GM23338 (cell line): ENCODE results near the gene ODF4. TPM values are rescaled to one million over a fixed set of nuclear protein-coding genes. Genes with fewer than 3 reads are reported as not detected.

ENCODE experiments used
- ATAC-seq: fragments of 200-7000 bp; cut with Tn5 transposase; 3 replicates; pipeline ENCODE4 v1.9.1; 2020
- DNase-seq: peaks from one replicate; pipeline ENCODE4 v3.0.0-alpha.2; 2015; ENCODE audit warnings: low spot score
- H2AFZ ChIP-seq: fragments of 200-600 bp; sonication (generic); 2 replicates; pipeline ENCODE4 v1.8.0; 2016; ENCODE audit warnings: antibody characterized with exemption, mild to moderate bottlenecking, moderate library complexity
- H3F3A ChIP-seq: fragments of 200-600 bp; sonication (generic); replicated peaks from 2 replicates; pipeline ENCODE4 v1.8.0; 2017; ENCODE audit warnings: antibody characterized with exemption, mixed run types, low read depth
- H3K27ac ChIP-seq: fragments of 200-600 bp; sonication (generic); 2 replicates; pipeline ENCODE4 v1.6.1; 2016; ENCODE audit warnings: low read depth
- H3K27me3 ChIP-seq: fragments of 200-600 bp; sonication (generic); 2 replicates; pipeline ENCODE4 v1.8.0; 2016; ENCODE audit warnings: mild to moderate bottlenecking, mixed run types, moderate library complexity; ENCODE audit not compliant: insufficient read depth
- H3K36me3 ChIP-seq: fragments of 200-600 bp; sonication (generic); 2 replicates; pipeline ENCODE4 v1.8.0; 2016; ENCODE audit warnings: mild to moderate bottlenecking; ENCODE audit not compliant: insufficient read depth
- H3K4me1 ChIP-seq: fragments of 200-600 bp; sonication (generic); 2 replicates; pipeline ENCODE4 v1.8.0; 2016; ENCODE audit warnings: mild to moderate bottlenecking, moderate library complexity; ENCODE audit not compliant: insufficient read depth
- H3K4me2 ChIP-seq: fragments of 200-600 bp; sonication (generic); 2 replicates; pipeline ENCODE4 v1.7.1; 2017; ENCODE audit warnings: mixed run types
- H3K4me3 ChIP-seq: fragments of 200-600 bp; sonication (generic); 2 replicates; pipeline ENCODE4 v1.6.1; 2016; ENCODE audit warnings: mixed run types
- H3K79me2 ChIP-seq: fragments of 200-600 bp; sonication (generic); replicated peaks from 2 replicates; pipeline ENCODE4 v1.8.0; 2017; ENCODE audit warnings: mild to moderate bottlenecking; ENCODE audit not compliant: insufficient read depth
- H3K9me2 ChIP-seq: fragments of 200-600 bp; sonication (generic); 2 replicates; pipeline ENCODE4 v1.8.0; 2017; ENCODE audit not compliant: insufficient read depth
- H4K20me1 ChIP-seq: fragments of 200-600 bp; sonication (generic); replicated peaks from 2 replicates; pipeline ENCODE4 v1.8.0; 2017; ENCODE audit warnings: mild to moderate bottlenecking; ENCODE audit not compliant: insufficient read depth
- H3K27ac Mint-ChIP-seq: 2 replicates; pipeline ENCODE4 v1.8.0; 2020; ENCODE audit warnings: inconsistent platforms, mild to moderate bottlenecking, moderate library complexity, mixed read lengths
- H3K27me3 Mint-ChIP-seq: 3 replicates; pipeline ENCODE4 v1.8.0; 2022; ENCODE audit warnings: low read depth, mild to moderate bottlenecking, moderate library complexity, mixed read lengths, inconsistent platforms; ENCODE audit not compliant: insufficient read depth, poor library complexity
- H3K36me3 Mint-ChIP-seq: 3 replicates; pipeline ENCODE4 v1.8.0; 2021; ENCODE audit warnings: low read depth, mild to moderate bottlenecking, inconsistent platforms, moderate library complexity, mixed read lengths
- H3K4me1 Mint-ChIP-seq: 3 replicates; pipeline ENCODE4 v1.8.0; 2020; ENCODE audit warnings: mild to moderate bottlenecking, inconsistent platforms, mixed read lengths
- H3K4me3 Mint-ChIP-seq: 3 replicates; pipeline ENCODE4 v1.8.0; 2021; ENCODE audit warnings: moderate library complexity, mild to moderate bottlenecking, inconsistent platforms, mixed read lengths
- H3K9me3 Mint-ChIP-seq: 3 replicates; pipeline ENCODE4 v1.8.0; 2020; ENCODE audit warnings: moderate library complexity, mild to moderate bottlenecking, inconsistent platforms, mixed read lengths
- EZH2 ChIP-seq: fragments of 200-600 bp; sonication (generic); IDR thresholded peaks from one replicate; pipeline ENCODE4 v1.8.0; 2017; ENCODE audit warnings: antibody characterized with exemption, mild to moderate bottlenecking, low read depth; ENCODE audit not compliant: unreplicated experiment
- EZH2phosphoT487 ChIP-seq: fragments of 200-600 bp; sonication (generic); IDR thresholded peaks from one replicate; pipeline ENCODE4 v1.8.1; 2018; ENCODE audit warnings: antibody characterized with exemption; ENCODE audit not compliant: unreplicated experiment
- JUNB ChIP-seq: IDR thresholded peaks from one replicate; pipeline ENCODE4 v1.6.1; 2016; ENCODE audit warnings: antibody characterized with exemption; ENCODE audit not compliant: unreplicated experiment
- NANOG ChIP-seq: IDR thresholded peaks from 2 replicates; pipeline ENCODE4 v1.6.1; 2016; ENCODE audit warnings: antibody characterized with exemption, borderline replicate concordance
- POLR2AphosphoS5 ChIP-seq: IDR thresholded peaks from 2 replicates; pipeline ENCODE4 v1.6.1; 2016; ENCODE audit warnings: antibody characterized with exemption, low read depth
- STAT1 ChIP-seq: IDR thresholded peaks from one replicate; pipeline ENCODE4 v1.6.1; 2016; ENCODE audit warnings: antibody characterized with exemption; ENCODE audit not compliant: unreplicated experiment
- ZNF114 ChIP-seq: fragments of 250-450 bp; sonication (Bioruptor Pico); IDR thresholded peaks from 2 replicates; pipeline ENCODE4 v1.5.0; 2020; ENCODE audit warnings: mild to moderate bottlenecking, moderate library complexity
- ZNF462 ChIP-seq: fragments of 250-450 bp; sonication (Bioruptor Pico); IDR thresholded peaks from 2 replicates; pipeline ENCODE4 v1.5.0; 2020; ENCODE audit warnings: mild to moderate bottlenecking, moderate library complexity
- polyA plus RNA-seq: library from polyadenylated mRNA; unstranded; fragments of >200 nt; fragmentation: Nextera tagmentation; extraction: Ambion mirVana; gene quantifications from 2 replicates; pipeline ENCODE4 v1.2.1, GENCODE V29; 2016
- total RNA-seq: library from RNA; depleted of rRNA; stranded (reverse); fragments of >200 nt; shearing (Covaris generic); gene quantifications from 2 replicates; pipeline ENCODE4 v1.2.3, GENCODE V29; 2014
- TF ChIP-seq, protein P1 (sequence below), 2 experiments: fragments of 200-600 bp in 1 of 2; sonication (generic) in 1 of 2; conservative IDR thresholded peaks; 2 replicates each; pipeline versions ENCODE4 v1.5.1 to v1.6.1; 2016 to 2017; ENCODE audit warnings: antibody characterized with exemption in 2 of 2, low read depth in 2 of 2, mild to moderate bottlenecking in 2 of 2, moderate library complexity in 1 of 2
- TF ChIP-seq, protein P2 (sequence below): IDR thresholded peaks from one replicate; pipeline ENCODE4 v1.6.1; 2018; ENCODE audit warnings: antibody characterized with exemption; ENCODE audit not compliant: unreplicated experiment
- TF ChIP-seq, protein P3 (sequence below): IDR thresholded peaks from 2 replicates; pipeline ENCODE4 v1.6.1; 2016; ENCODE audit warnings: antibody characterized with exemption

Gene ODF4
- total and polyA plus RNA-seq, 2 experiments from 2014 or later: not detected

- TF ChIP-seq, protein P1, sequence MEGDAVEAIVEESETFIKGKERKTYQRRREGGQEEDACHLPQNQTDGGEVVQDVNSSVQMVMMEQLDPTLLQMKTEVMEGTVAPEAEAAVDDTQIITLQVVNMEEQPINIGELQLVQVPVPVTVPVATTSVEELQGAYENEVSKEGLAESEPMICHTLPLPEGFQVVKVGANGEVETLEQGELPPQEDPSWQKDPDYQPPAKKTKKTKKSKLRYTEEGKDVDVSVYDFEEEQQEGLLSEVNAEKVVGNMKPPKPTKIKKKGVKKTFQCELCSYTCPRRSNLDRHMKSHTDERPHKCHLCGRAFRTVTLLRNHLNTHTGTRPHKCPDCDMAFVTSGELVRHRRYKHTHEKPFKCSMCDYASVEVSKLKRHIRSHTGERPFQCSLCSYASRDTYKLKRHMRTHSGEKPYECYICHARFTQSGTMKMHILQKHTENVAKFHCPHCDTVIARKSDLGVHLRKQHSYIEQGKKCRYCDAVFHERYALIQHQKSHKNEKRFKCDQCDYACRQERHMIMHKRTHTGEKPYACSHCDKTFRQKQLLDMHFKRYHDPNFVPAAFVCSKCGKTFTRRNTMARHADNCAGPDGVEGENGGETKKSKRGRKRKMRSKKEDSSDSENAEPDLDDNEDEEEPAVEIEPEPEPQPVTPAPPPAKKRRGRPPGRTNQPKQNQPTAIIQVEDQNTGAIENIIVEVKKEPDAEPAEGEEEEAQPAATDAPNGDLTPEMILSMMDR (conservative IDR thresholded peaks at IDR 0.05; ENCODE audit: low read depth in 2 of 2): no peak
- TF ChIP-seq, protein P2, sequence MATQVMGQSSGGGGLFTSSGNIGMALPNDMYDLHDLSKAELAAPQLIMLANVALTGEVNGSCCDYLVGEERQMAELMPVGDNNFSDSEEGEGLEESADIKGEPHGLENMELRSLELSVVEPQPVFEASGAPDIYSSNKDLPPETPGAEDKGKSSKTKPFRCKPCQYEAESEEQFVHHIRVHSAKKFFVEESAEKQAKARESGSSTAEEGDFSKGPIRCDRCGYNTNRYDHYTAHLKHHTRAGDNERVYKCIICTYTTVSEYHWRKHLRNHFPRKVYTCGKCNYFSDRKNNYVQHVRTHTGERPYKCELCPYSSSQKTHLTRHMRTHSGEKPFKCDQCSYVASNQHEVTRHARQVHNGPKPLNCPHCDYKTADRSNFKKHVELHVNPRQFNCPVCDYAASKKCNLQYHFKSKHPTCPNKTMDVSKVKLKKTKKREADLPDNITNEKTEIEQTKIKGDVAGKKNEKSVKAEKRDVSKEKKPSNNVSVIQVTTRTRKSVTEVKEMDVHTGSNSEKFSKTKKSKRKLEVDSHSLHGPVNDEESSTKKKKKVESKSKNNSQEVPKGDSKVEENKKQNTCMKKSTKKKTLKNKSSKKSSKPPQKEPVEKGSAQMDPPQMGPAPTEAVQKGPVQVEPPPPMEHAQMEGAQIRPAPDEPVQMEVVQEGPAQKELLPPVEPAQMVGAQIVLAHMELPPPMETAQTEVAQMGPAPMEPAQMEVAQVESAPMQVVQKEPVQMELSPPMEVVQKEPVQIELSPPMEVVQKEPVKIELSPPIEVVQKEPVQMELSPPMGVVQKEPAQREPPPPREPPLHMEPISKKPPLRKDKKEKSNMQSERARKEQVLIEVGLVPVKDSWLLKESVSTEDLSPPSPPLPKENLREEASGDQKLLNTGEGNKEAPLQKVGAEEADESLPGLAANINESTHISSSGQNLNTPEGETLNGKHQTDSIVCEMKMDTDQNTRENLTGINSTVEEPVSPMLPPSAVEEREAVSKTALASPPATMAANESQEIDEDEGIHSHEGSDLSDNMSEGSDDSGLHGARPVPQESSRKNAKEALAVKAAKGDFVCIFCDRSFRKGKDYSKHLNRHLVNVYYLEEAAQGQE: no peak
- TF ChIP-seq, protein P3, sequence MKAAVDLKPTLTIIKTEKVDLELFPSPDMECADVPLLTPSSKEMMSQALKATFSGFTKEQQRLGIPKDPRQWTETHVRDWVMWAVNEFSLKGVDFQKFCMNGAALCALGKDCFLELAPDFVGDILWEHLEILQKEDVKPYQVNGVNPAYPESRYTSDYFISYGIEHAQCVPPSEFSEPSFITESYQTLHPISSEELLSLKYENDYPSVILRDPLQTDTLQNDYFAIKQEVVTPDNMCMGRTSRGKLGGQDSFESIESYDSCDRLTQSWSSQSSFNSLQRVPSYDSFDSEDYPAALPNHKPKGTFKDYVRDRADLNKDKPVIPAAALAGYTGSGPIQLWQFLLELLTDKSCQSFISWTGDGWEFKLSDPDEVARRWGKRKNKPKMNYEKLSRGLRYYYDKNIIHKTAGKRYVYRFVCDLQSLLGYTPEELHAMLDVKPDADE: no peak
- TF ChIP-seq ZNF114 (CRISPR knock-in tag): no peak
- no peak for TF ChIP-seq POLR2AphosphoS5
- no peak for TF ChIP-seq EZH2
- TF ChIP-seq NANOG: no peak
Observed at GRCh38 chr17:8362651-8363332, 23.2 kb downstream of the ODF4 start (continued).

- no peak overlapping the region for H3K27ac ChIP-seq
- Mint-ChIP-seq H3K9me3 (no peaks in the 10 kb centered on the region), H3K27ac (no peak overlapping the region), H3K4me1 (peaks cover 12% of the 10 kb centered on the region), H3K4me3 (no peak overlapping the region), H3K36me3 (peaks cover 16% of the 10 kb centered on the region), H3K27me3 (peaks cover 7% of the 10 kb centered on the region)
- no peaks in the 10 kb centered on the region for H3K79me2 ChIP-seq
- peaks cover 11% of the 10 kb centered on the region for H3K4me1 ChIP-seq
- peaks cover 5% of the 10 kb centered on the region; the same call in 1 of the 2 replicates for H3K9me2 ChIP-seq
- peaks cover 10% of the 10 kb centered on the region; the same call in 1 of the 2 replicates for H3K36me3 ChIP-seq
- ATAC-seq: no peak
- H3K4me2 ChIP-seq: no peak overlapping the region
- no peaks in the 10 kb centered on the region for H3K27me3 ChIP-seq
- H4K20me1 ChIP-seq: no peaks in the 10 kb centered on the region
- H2AFZ ChIP-seq: no peak overlapping the region
- no peaks in the 10 kb centered on the region for H3F3A ChIP-seq
- DNase-seq: no peak
- H3K4me3 ChIP-seq: no peak overlapping the region
- TF ChIP-seq JUNB: no peak
- TF ChIP-seq ZNF462 (CRISPR knock-in tag): no peak
- no peak for TF ChIP-seq POLR2AphosphoS5
- TF ChIP-seq STAT1: no peak
- TF ChIP-seq NANOG: no peak
- no peak for TF ChIP-seq EZH2phosphoT487
Observed at GRCh38 chr17:8365143-8365542, 25.5 kb downstream of the ODF4 start.
